ENCODE measurements around the gene KRTAP10-11. TPM values are rescaled to one million over a fixed set of nuclear protein-coding genes. Genes with fewer than 3 reads are reported as not detected.
"Not testable (repeated sequence)": the region's sequence is repeated elsewhere in the genome, so short reads cannot be mapped to it uniquely, and the experiment has no call there.

Gene KRTAP10-11
- not detected for total RNA-seq
- not detected for total RNA-seq (2013)
- total RNA-seq, result 0 to 0.04 (median 0) reads per million in 29 experiments

GRCh38 chr21:44646366-44647221, at the start of gene KRTAP10-11:
TSS of gene KRTAP10-11 (plus strand) at chr21:44646414. CDS start at chr21:44646459, 45 bp downstream.
- H3K36me3 Mint-ChIP-seq; DNase-seq; H3K36me3 ChIP-seq (ENCODE audit: control insufficient read depth in 2 of 2, extremely low read depth in 1 of 2, insufficient read depth in 1 of 2, low read length in 1 of 2); H3K27ac ChIP-seq (ENCODE audit: low read length); H3K27me3 ChIP-seq (replicated peaks in 1 of 2; ENCODE audit: control insufficient read depth in 2 of 2, extremely low read depth in 1 of 2, insufficient read depth in 2 of 2, low read length in 1 of 2); H3K4me3 ChIP-seq (ENCODE audit: control insufficient read depth in 1 of 2, extremely low read depth in 1 of 2, low read length in 1 of 2); H3K4me1 Mint-ChIP-seq; ATAC-seq (replicated peaks in 1 of 4); CTCF ChIA-PET; H3K27me3 Mint-ChIP-seq; H3K4me3 Mint-ChIP-seq; H3K4me1 ChIP-seq (ENCODE audit: control insufficient read depth in 1 of 2, extremely low read depth in 1 of 2, insufficient read depth in 2 of 2, low read length in 2 of 2); H3K9me3 ChIP-seq; H3K27ac Mint-ChIP-seq: not testable (repeated sequence)
- POLR2A ChIA-PET, result interaction anchor here (0.5 kb wide), 2 partner anchors 13 to 18 kb away, joined by 5 to 7 read pairs; no protein-coding TSS in a partner anchor
- 75% methylated on average over 19 of the region's 21 CpGs for WGBS (ENCODE audit: insufficient coverage)
- H3K9me3 Mint-ChIP-seq, result peaks cover 16 to 28% (median 28%) of the 10 kb centered on the region in 3 donors

- Mint-ChIP-seq H3K27ac (no peak overlapping the region), H3K27me3 (peaks cover 0 to 13% of the 10 kb centered on the region in 2 donors), H3K4me1 (peaks cover 0 to 5% (median 2%) of the 10 kb centered on the region in 3 donors), H3K4me3 (no peak overlapping the region), H3K36me3 (peaks cover 3% of the 10 kb centered on the region), H3K9me3 (peaks cover 5 to 10% (median 6%) of the 10 kb centered on the region in 3 donors)
- DNase-seq (no peak), ATAC-seq (replicated peaks in 1 of 4) (no peak)
- Histone ChIP-seq H3K36me3 (ENCODE audit: control insufficient read depth in 2 of 2, extremely low read depth in 1 of 2, insufficient read depth in 1 of 2, low read length in 1 of 2) (no peaks in the 10 kb centered on the region), H3K27me3 (replicated peaks in 1 of 2; ENCODE audit: control insufficient read depth in 2 of 2, extremely low read depth in 1 of 2, insufficient read depth in 2 of 2, low read length in 1 of 2) (peaks cover 0 to 21% of the 10 kb centered on the region in 2 experiments), H3K27ac (ENCODE audit: low read length) (no peak overlapping the region), H3K4me3 (ENCODE audit: control insufficient read depth in 1 of 2, extremely low read depth in 1 of 2, low read length in 1 of 2) (no peak overlapping the region), H3K9me3 (no peaks in the 10 kb centered on the region), H3K4me1 (ENCODE audit: control insufficient read depth in 1 of 2, extremely low read depth in 1 of 2, insufficient read depth in 2 of 2, low read length in 2 of 2) (peaks cover 0 to 2% of the 10 kb centered on the region in 2 experiments)
- ChIA-PET CTCF (no interaction called here), POLR2A (no interaction called here)
- WGBS (ENCODE audit: insufficient coverage), result 74% methylated on average over 4 of the region's 11 CpGs
Observed at GRCh38 chr21:44598061-44598460, 48.2 kb upstream of the KRTAP10-11 start.

GRCh38 chr21:44599264-44600029, 46.8 kb upstream of the KRTAP10-11 start:
- no peak overlapping the region for H3K4me3 ChIP-seq (ENCODE audit: control insufficient read depth in 1 of 2, extremely low read depth in 1 of 2, low read length in 1 of 2)
- H3K36me3 ChIP-seq (ENCODE audit: control insufficient read depth in 2 of 2, extremely low read depth in 1 of 2, insufficient read depth in 1 of 2, low read length in 1 of 2), result no peaks in the 10 kb centered on the region
- peaks cover 3% of the 10 kb centered on the region for H3K36me3 Mint-ChIP-seq
- H3K9me3 ChIP-seq, result no peaks in the 10 kb centered on the region
- no peak overlapping the region for H3K27ac Mint-ChIP-seq
- H3K9me3 Mint-ChIP-seq, result peaks cover 5 to 10% (median 6%) of the 10 kb centered on the region in 3 donors
- 90% methylated on average over 5 of the region's 8 CpGs for WGBS (ENCODE audit: insufficient coverage)
- DNase-seq (no peak), ATAC-seq (replicated peaks in 1 of 4) (no peak)
- POLR2A ChIA-PET, result no interaction called here
- H3K27me3 Mint-ChIP-seq, result peaks cover 0 to 10% of the 10 kb centered on the region in 2 donors
- peaks cover 0 to 28% of the 10 kb centered on the region in 2 experiments for H3K27me3 ChIP-seq (replicated peaks in 1 of 2; ENCODE audit: control insufficient read depth in 2 of 2, extremely low read depth in 1 of 2, insufficient read depth in 2 of 2, low read length in 1 of 2)
- H3K4me3 Mint-ChIP-seq, result no peak overlapping the region
- H3K4me1 Mint-ChIP-seq, result peaks cover 0 to 5% (median 0%) of the 10 kb centered on the region in 3 donors
- H3K27ac ChIP-seq (ENCODE audit: low read length), result no peak overlapping the region
- H3K4me1 ChIP-seq (ENCODE audit: control insufficient read depth in 1 of 2, extremely low read depth in 1 of 2, insufficient read depth in 2 of 2, low read length in 2 of 2), result no peaks in the 10 kb centered on the region
- CTCF ChIA-PET, result no interaction called here

- DNase-seq; H3K4me3 Mint-ChIP-seq; H3K4me1 ChIP-seq (ENCODE audit: control insufficient read depth in 1 of 2, extremely low read depth in 1 of 2, insufficient read depth in 2 of 2, low read length in 2 of 2); H3K36me3 Mint-ChIP-seq; H3K4me3 ChIP-seq (ENCODE audit: control insufficient read depth in 1 of 2, extremely low read depth in 1 of 2, low read length in 1 of 2); POLR2A ChIA-PET; H3K9me3 ChIP-seq; H3K4me1 Mint-ChIP-seq; H3K36me3 ChIP-seq (ENCODE audit: control insufficient read depth in 2 of 2, extremely low read depth in 1 of 2, insufficient read depth in 1 of 2, low read length in 1 of 2); CTCF ChIA-PET; ATAC-seq (replicated peaks in 1 of 4); H3K27ac ChIP-seq (ENCODE audit: low read length); H3K27ac Mint-ChIP-seq: not testable (repeated sequence)
- peaks cover 0 to 28% of the 10 kb centered on the region in 2 experiments for H3K27me3 ChIP-seq (replicated peaks in 1 of 2; ENCODE audit: control insufficient read depth in 2 of 2, extremely low read depth in 1 of 2, insufficient read depth in 2 of 2, low read length in 1 of 2)
- peaks cover 0 to 11% of the 10 kb centered on the region in 2 donors for H3K27me3 Mint-ChIP-seq
- H3K9me3 Mint-ChIP-seq, result peaks cover 5 to 10% (median 6%) of the 10 kb centered on the region in 3 donors
- 85% methylated on average over 10 of the region's 23 CpGs for WGBS (ENCODE audit: insufficient coverage)
Observed at GRCh38 chr21:44600118-44600978, 45.9 kb upstream of the KRTAP10-11 start, which contains the start of gene KRTAP10-7. TSS of gene KRTAP10-7 (plus strand) at chr21:44600597. CDS start at chr21:44600622, 25 bp downstream.

GRCh38 chr21:44601091-44601490, 45.1 kb upstream of the KRTAP10-11 start:
- H3K27me3 ChIP-seq (replicated peaks in 1 of 2; ENCODE audit: control insufficient read depth in 2 of 2, extremely low read depth in 1 of 2, insufficient read depth in 2 of 2, low read length in 1 of 2), result peaks cover 0 to 28% of the 10 kb centered on the region in 2 experiments
- H3K4me1 Mint-ChIP-seq; POLR2A ChIA-PET; H3K36me3 ChIP-seq (ENCODE audit: control insufficient read depth in 2 of 2, extremely low read depth in 1 of 2, insufficient read depth in 1 of 2, low read length in 1 of 2); H3K4me3 Mint-ChIP-seq; ATAC-seq (replicated peaks in 1 of 4); H3K27ac ChIP-seq (ENCODE audit: low read length); DNase-seq; H3K36me3 Mint-ChIP-seq; H3K4me3 ChIP-seq (ENCODE audit: control insufficient read depth in 1 of 2, extremely low read depth in 1 of 2, low read length in 1 of 2); CTCF ChIA-PET; H3K9me3 ChIP-seq; H3K27ac Mint-ChIP-seq; H3K4me1 ChIP-seq (ENCODE audit: control insufficient read depth in 1 of 2, extremely low read depth in 1 of 2, insufficient read depth in 2 of 2, low read length in 2 of 2): not testable (repeated sequence)
- Mint-ChIP-seq H3K9me3 (peaks cover 5 to 10% (median 6%) of the 10 kb centered on the region in 3 donors), H3K27me3 (peaks cover 0 to 15% of the 10 kb centered on the region in 2 donors)
- WGBS (ENCODE audit: insufficient coverage), result 70% methylated on average over 9 of the region's 10 CpGs

Measured in T-cell (primary cell).